Measurements from ENCODE around the gene FAM117A. TPM values are rescaled to one million over a fixed set of nuclear protein-coding genes. Genes with fewer than 3 reads are reported as not detected.
"Not testable (repeated sequence)": the region's sequence is repeated elsewhere in the genome, so short reads cannot be mapped to it uniquely, and the experiment has no call there.

Gene FAM117A
- total RNA-seq, 1 donor from 2014 or later = 6.7 TPM

- no peak for DNase-seq (ENCODE audit: low read depth in 2 of 2)
Observed at GRCh38 chr17:49680314-49680713, 83.6 kb downstream of the FAM117A start.

GRCh38 chr17:49677933-49678847 is 85.7 kb downstream of the FAM117A start, which contains the start of gene SPOP:
TSS of gene SPOP (minus strand) at chr17:49678097. CDS start at chr17:49622810, 55,287 bp downstream.
- peak; percentile 100 for DNase-seq (ENCODE audit: low read depth in 2 of 2)

GRCh38 chr17:49677134-49677932 is 86.6 kb downstream of the FAM117A start:
- DNase-seq (ENCODE audit: low read depth in 2 of 2) = peak; percentile 95 to 97

- peak; percentile 41 to 73 for DNase-seq (ENCODE audit: low read depth in 2 of 2)
Observed at GRCh38 chr17:49676276-49676868, 87.6 kb downstream of the FAM117A start.

GRCh38 chr17:49674507-49674906 is 89.4 kb downstream of the FAM117A start:
- DNase-seq (ENCODE audit: low read depth in 2 of 2) = no peak

GRCh38 chr17:49673679-49674078 is 90.3 kb downstream of the FAM117A start:
- not testable (repeated sequence) for DNase-seq (ENCODE audit: low read depth in 2 of 2)

- DNase-seq (ENCODE audit: low read depth in 2 of 2) = no peak
Observed at GRCh38 chr17:49670641-49671040, 93.3 kb downstream of the FAM117A start.

GRCh38 chr17:49670002-49670401 is 93.9 kb downstream of the FAM117A start:
- DNase-seq (ENCODE audit: low read depth in 2 of 2) = peak in 1 of 2 donors; percentile 61

- no peak for DNase-seq (ENCODE audit: low read depth in 2 of 2)
Observed at GRCh38 chr17:49667854-49668253, 96.1 kb downstream of the FAM117A start.

- peak; percentile 22 to 46 for DNase-seq (ENCODE audit: low read depth in 2 of 2)
Observed at GRCh38 chr17:49664706-49665211, 99.2 kb downstream of the FAM117A start.

Other genes starting within 250 kb of the FAM117A start
- 1.1 and 3.0 TPM in 2 replicates for gene NXPH3, start 188.3 kb downstream of the FAM117A start, total RNA-seq
- 83.9 and 139 TPM in 2 replicates for gene SPOP, start 86.0 kb downstream of the FAM117A start, total RNA-seq
- 47.7 and 60.7 TPM in 2 replicates for gene SLC35B1, start 56.2 kb downstream of the FAM117A start, total RNA-seq
- gene KAT7, start 24.6 kb upstream of the FAM117A start, total RNA-seq = 21.4 and 22.0 TPM in 2 replicates
- not detected in 2 replicates for gene TAC4, start 83.9 kb upstream of the FAM117A start, total RNA-seq
- not detected in 2 replicates for gene DLX4, start 205.1 kb upstream of the FAM117A start, total RNA-seq
- not detected in 2 replicates for gene DLX3, start 231.1 kb upstream of the FAM117A start, total RNA-seq